Activated T-helper 9 cell treated with anti-CD3 and anti-CD28 coated beads, Interleukin-2, amount 50 U/mL, for 16 hours (primary cell): ENCODE data around the gene CFAP97D2.
"Not testable (repeated sequence)": the region's sequence is repeated elsewhere in the genome, so short reads cannot be mapped to it uniquely, and the experiment has no call there.

Experiments used
- DNase-seq: peaks from one replicate; pipeline ENCODE4 v3.0.0-alpha.2; 2020; ENCODE audit warnings: low read depth

CFAP97D2 gene

DNA sequence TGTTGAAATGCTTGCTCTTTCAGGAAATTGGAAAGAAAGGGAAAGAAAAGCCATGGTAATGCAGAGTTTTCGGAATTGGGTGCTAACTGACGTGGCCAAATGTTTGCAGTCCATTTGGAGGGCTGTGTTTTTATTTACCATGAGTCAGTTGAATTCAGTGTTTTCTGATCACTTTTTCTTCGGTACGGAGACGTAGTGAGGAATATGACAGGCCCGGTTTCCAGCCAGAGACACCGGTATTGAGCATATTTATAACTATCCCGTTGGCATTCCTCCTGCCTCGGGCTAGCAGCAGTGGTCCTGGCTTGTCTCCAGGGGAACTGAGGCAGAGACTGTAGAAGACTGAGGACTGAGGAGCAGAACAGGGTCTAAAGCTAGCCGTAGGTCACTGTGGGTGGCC, 56.6 kb downstream of the CFAP97D2 start:
- DNase-seq = no peak

DNA sequence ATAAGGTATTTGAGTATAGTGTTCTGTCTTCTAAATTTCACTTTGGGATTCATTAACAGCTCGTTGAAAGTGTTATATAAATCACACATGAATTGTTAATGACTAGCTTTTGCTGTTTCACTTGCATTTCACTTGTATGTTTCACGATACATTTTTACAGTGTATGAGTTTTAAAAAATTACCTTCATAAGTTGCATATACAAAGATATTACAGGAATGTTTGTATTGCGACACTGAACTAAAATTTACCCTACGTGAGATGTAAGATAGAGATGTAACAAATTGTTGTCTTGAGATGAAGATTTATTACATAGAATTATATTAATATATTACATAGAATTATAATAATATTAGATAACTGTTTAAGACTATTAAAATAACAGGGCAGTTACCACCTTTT, 57.2 kb downstream of the CFAP97D2 start:
- no peak for DNase-seq

DNA sequence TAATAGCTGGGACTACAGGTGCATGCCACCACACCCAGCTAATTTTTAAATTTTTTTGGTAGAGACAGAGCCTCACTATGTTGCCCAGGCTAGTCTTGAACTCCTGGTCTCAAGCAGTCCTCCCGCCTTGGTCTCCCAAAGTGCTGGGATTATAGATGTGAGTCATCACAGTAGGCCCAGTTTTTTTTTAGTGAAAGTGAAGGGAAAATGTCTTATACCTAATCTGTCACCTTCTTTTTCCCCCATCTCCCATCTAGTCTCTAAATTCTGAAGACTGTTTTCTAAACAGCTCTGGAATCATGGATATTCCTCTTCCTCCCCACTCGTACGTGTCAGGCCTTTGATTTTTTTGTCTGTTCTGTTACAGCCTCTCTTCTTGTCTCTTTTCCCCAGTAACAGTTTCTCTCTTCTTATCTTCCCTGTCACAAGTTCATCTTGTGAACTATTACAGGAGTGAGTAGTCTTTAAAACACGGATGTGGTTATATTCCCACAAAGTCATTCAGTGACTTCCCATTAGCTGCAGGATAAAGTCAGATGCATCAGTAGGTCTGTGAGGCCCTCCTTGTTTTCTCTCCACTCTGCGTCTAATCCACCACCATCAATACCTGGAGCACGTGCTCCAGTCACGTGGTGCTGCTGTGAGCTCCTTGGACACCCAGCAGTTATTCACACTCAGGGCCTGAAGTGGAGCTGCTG, 58.5 kb downstream of the CFAP97D2 start:
- DNase-seq = no peak

DNA sequence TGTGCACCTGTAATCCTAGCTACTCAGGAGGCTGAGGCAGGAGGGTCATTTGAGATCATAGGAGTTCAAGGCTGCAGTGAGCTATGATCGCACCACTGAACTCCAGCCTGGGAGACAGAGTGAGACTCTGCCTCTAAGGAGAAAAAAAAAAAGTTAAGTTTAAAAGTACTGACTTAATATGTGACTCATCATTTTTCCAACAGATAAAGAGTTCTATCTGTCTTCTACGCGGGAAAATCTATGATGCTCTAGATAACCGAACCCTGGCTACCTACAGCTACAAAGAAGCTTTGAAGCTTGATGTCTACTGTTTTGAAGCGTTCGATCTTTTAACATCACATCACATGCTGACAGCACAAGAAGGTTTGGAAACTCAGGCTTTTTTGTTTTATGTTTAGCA, 62.9 kb downstream of the CFAP97D2 start:
- DNase-seq = no peak

DNA sequence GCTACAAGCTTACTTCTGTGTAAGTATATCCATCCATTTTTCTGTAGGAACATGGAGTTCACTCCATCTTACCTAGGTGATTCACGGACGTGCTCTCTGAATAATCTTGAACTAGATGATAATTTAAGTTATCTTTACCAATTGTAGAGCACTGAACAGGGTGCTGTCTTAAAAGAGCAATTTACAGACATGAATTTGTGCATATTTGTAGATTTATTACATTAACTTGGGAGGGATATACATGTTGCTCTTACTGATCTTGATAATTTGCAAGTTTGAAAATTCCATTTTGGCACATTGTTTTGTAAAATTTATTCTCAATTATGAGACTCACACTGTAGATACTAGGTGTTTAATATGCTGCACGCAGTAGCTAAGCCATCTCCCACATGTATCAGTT, 64.9 kb downstream of the CFAP97D2 start:
- DNase-seq = no peak

DNA sequence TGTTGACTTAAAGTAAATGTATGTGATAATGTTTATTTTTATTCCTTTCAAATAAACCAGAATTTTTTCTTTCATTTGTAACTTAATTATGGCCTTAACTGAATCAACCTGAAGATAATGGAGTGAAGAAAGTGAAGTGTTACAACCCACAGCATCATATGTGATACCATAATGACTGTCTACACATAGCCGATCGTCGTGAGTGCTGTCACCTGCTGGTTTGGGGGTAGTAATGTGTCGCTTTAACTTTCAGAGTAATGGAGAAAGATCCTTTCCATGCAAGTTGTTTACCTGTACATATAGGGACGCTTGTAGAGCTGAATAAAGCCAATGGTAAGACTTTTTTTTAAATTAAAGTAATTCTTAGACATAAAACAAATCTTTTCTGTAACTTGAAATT, 65.6 kb downstream of the CFAP97D2 start:
- no peak for DNase-seq

DNA sequence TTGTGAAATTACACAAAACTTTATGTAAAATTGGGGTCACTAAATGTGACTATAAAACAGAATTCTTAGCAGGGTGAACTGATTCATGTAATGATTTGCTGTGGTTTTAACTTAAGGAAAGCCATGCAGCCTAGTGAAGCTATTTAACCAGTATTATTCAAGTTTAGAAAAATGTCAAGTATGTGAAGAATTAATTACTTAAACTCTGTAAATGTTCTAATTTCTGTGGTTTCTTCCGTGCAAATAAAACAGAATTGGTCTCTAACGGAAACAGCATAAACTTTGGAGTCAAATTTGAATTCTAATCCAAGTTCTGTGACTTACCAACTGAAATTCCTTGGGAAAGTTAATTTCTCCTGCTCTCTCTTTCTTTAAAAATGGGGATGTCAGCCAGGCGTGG, 69.0 kb downstream of the CFAP97D2 start:
- no peak for DNase-seq

DNA sequence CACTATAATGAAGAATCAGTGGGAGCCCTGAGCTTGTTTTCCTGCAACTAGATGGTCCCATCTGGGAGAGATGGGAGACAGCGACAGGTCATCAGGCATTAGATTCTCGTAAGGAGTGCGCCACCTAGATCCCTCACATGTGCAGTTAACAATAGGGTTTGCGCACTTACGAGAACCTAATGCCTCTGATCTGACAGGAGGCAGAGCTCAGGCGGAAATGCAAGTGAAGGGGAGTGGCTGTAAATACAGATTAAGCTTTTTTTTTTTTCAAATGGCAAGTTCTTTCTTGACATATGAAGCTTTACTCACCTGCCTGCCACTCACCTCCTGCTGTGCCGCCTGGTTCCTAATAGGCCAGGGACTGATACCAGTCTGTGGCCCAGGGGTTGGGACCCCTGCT, 70.0 kb downstream of the CFAP97D2 start:
- no peak for DNase-seq

DNA sequence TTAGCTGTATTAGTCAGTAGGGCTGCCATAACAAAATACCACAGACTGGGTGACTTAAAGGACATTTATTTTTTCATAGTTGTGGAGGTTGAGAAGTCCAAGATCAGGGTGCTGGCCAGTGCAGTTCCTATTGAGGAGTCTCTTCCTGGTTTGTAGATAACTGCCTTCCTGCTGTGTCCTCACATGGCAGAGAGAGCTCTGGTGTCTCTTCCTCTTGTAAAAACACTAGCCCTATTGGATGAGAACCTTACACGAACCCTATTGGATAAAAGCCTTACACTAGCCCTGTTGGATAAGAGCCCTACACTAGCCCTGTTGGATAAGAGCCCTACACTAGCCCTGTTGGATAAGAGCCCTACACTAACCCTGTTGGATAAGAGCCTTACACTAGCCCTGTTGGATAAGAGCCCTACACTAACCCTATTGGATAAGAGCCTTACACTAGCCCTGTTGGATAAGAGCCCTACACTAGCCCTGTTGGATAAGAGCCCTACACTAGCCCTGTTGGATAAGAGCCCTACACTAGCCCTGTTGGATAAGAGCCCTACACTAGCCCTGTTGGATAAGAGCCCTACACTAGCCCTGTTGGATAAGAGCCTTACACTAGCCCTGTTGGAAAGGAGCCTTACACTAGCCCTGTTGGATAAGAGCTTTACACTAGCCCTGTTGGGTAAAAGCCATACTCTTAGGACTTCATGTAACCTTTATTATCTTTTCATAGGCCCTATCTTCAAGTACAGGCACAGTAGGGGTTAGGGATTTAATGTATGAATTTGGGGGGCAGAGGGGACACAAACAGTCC, 72.8 kb downstream of the CFAP97D2 start:
- DNase-seq = not testable (repeated sequence)

DNA sequence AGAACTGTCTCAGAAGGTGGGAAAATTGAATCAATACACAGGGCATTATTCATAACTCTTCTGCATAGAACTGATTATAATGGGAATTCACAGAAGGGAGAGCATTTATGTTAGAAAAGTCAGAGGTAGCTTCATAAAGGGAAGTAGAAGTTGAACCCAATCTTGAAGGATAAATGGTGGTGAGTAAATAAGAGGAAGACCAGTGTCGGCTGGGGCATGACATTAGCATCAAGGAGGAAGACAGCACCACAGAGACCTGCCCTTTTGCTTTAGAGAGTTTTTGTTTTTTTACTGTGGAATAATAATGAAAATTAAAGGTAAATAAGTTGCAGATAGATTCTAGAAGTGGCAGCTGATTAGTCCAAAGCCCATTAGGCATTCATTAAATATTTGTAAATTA, 77.5 kb downstream of the CFAP97D2 start:
- no peak for DNase-seq

DNA sequence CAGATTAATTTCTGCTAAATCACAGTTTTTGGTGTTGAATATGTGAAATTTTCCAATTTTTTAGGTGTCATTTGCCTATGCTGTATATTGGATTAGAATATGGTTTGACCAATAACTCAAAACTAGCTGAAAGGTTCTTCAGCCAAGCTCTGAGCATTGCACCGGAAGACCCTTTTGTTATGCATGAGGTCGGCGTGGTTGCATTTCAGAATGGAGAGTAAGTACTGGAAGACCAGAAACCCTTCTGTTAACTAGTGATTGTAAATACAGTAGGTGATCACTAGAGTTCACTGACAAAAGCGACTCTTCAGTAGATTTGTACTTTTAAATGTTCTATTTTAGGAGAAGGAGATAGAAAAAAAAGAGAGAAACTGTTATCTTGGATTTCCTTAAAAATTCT, 78.0 kb downstream of the CFAP97D2 start:
- no peak for DNase-seq

DNA sequence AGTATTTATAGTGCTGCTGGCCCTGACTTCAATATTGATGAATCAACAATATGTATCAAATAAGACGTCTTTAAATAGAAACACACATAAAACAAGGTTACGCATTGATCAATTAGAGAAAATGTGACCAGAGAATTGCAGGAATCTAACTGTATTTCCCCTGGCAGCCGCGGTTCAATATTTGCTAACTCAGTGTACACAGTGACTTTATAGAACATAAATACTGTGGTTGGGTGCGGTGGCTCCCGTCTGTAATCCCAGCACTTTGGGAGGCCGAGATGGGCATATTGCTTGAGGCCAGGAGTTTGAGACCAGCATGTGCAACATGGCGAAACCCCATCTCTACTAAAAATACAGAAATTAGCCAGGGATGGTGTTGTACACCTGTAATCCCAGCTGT, 79.5 kb downstream of the CFAP97D2 start:
- no peak for DNase-seq

DNA sequence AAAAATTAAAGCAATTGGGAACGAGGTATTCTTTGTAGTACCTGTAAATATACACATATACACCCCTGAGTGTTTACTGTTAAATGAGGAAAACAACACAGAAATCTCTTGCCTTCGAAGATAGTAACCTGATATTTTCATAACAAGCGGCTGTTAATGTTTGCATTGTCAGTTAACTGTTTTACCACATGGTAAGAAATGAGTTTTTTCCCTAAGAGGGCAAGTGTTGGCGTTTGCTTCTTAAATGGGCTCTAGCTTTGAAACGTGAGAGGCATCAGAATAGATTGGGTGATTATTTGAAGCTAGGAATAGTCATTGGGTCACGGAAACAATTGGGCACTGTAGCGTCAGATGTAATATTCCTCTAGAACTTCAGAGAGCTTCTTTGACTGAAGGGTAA, 80.3 kb downstream of the CFAP97D2 start:
- no peak for DNase-seq

DNA sequence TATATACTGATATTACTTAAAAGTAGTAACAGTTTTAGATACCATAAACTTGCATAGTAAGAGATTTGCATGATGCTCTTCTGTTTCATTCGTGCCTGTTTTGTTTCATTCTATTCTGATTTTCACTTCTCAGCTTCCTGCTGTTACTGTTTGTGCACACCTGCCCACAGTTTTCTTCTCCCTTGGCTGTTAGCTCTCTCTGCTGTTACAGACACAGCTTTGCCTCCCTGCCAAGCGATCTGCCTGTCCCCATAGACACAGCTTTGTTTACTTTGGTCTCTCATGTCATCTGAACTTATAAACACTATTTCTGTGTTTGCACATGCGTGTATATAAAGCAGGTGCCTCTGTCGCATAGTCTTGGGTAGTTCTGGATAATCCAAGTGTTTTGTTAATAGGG, 80.9 kb downstream of the CFAP97D2 start:
- no peak for DNase-seq

DNA sequence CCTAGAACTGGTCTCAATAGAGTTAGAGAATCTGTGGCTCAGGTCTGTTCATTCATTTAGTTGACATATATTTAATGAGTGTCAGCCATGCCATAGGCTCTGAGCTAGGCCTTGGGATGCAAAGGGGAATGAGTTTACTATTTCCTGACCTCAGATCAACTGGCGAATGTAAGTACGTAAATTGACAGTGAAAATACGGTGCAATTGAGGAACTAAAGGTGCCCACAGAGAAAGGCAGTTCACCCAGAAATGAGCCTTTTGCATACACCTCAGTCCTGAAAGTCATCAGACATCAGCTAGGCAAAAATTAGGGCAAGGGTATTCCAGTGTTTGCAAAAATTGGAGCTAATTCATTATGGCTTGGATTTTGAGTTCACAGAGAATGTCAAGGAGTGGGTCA, 81.8 kb downstream of the CFAP97D2 start:
- DNase-seq = no peak

DNA sequence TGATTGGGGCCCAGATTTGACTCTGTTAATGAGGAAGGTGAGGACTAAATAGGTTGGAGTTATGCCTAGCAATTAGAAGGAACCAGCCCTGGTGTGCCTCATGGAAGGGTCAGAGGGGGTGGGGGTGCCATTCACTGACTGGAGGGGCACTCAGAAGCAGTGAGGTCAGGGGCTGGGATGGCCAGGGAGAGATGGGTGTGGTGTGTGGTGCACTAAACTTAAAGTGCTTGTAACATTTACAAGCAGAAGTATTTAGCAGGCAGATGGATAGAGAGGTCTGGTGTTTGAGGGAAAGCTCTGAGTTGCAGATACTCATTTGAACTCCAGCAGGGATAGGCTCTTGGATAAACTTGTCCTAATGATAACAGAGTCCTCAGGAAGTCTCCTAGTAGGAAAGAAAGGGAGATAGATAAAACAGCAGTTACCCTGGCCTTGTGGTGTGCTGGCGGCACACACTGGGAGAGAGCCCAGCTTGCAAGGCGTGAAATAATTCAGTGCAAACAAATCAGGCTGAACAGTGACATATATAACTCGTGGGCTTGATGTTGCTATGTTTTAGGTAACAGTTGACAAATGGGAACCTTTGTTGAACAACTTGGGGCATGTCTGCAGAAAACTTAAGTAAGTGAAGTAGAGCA, 82.4 kb downstream of the CFAP97D2 start:
- DNase-seq = no peak

DNA sequence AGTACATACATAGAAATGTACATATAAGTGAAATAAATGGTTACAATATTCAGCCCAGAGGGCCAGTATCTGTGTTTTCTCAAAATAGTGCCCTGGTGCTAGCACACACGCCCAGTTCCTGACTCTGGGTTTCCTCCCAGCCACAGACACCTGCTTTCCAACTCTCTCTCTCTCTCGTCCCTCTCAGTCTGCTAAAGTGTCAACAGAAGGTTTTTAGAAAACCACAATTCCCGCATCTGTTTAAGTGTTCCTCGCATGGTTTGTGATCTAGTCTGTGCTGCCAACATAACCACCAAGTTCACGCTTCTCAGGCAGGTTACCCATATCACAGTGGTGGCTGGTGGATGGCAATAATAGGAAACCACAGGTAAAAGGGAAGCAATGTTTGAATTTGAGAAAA, 84.5 kb downstream of the CFAP97D2 start:
- no peak for DNase-seq

DNA sequence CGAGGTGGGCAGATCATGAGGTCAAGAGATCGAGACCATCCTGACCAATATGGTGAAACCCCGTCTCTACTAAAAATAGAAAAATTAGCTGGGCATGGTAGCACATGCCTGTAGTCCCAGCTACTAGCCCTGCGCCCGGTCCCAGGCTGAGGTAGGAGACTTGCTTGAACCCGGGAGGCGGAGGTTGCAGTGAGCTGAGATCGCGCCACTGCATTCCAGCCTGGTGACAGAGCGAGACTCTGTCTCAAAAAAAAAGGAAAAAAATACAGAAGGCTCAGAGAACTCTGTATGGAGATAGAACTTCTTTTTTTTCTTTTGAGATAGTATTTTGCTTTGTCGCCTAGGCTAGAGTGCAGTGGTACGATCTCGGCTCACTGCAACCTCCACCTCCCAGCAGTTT, 85.3 kb downstream of the CFAP97D2 start:
- DNase-seq = not testable (repeated sequence)

DNA sequence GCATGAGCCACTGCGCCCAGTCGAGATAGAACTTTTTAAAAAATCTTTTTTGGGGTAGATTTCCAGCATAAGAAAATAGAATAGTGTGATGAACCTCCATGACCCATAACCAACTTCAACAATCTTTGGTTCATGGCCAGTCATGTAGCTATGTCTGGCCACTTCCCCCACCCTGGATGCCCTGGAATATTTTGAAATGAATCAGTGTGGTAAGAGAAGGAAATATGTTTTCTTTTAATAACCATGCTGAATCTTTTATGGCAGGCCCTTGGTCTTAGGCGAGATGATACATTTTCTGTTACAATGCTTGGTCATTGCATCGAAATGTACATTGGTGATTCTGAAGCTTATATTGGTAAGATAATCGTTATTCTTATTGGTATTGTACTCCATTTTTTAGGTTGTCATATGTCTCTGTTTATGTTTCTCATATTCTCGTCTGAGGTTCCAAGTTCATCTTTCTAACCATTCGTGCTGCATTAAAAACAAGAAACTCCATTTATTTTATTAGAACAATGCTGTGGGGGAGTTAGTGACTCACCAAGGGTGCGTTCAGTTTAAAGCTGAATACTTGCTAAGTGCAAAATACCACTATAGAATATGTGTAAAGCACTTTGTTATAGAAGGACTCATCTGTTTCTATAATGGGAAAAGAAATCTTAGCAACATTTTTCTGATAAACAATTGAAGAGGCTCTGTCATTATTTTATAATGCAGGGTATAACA, 86.0 kb downstream of the CFAP97D2 start:
- DNase-seq = no peak

DNA sequence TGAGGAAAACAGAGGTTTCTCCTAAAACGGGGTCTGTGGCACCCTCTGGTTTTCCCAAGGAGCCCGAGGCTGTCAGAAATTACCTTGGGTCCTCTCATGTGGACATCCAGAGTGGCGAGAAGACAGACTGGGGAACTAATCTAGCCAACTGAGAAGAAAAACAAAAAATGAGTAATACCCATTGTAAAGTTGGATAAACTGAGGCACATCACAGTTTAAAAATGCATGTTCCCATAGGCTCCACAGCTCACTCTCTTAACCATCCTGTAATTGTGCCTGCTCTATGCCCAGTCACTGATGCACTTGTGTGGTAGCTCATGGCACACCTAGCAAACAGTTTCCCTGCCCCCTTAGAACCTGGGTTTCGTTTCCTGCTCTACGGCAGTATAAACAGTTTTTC, 87.2 kb downstream of the CFAP97D2 start:
- no peak for DNase-seq

DNA sequence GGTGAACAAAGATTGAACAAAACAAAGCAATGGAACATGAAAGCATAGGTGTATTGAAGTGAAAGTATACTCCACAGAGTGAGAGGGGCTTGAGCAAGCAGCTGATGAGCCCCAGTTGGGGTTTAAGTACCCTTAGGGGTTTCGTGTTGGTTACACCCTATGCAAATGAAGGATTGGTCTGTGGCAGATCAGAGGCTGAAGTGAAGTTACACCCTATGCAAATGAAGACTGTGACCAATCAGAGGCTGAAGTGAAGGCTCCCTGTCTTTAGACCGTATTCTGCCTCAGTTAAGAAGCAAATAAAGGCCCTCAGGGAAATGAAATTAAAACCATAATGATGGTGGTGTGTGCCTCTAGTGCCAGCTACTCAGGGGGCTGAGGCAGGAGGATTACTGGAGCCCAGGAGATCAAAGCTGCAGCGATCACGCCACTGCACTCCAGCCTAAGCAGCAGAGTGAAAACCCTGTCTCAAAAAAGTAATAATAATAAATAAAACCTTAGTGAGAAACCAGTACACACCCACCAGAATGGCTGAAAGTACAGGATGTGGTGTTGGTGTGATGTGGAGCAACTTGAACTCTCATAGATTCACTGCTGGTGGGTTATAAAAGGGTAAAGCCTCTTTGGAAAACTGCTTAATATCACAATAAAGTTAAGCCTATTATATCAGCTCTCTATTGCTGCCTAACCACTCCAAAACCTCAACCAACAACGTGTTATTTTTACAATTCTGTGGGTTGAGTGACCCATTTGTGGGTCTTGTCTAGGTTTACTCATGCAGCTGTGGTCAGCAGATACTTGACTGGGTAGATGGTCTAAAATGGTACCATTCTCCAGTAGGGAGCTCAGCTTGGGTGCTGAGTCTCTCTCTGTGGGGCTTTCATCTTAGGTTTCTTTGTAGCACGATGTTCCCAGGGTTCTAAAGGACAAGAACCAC, 89.6 kb downstream of the CFAP97D2 start:
- no peak for DNase-seq
